PC-9 (cell line): Measurements from ENCODE around the gene COL21A1.
"Not testable (repeated sequence)": the region's sequence is repeated elsewhere in the genome, so short reads cannot be mapped to it uniquely, and the experiment has no call there.

Source experiments
- EZH2 ChIP-seq: fragments of 200-600 bp; sonication (generic); IDR thresholded peaks from 2 replicates; pipeline ENCODE4 v1.8.0; 2017; ENCODE audit warnings: antibody characterized with exemption, low read depth
- TF ChIP-seq, protein P1 (sequence below): fragments of 200-600 bp; sonication (generic); conservative IDR thresholded peaks from 2 replicates; pipeline ENCODE4 v1.6.1; 2017; ENCODE audit warnings: mixed run types, antibody characterized with exemption, mild to moderate bottlenecking, moderate library complexity

DNA sequence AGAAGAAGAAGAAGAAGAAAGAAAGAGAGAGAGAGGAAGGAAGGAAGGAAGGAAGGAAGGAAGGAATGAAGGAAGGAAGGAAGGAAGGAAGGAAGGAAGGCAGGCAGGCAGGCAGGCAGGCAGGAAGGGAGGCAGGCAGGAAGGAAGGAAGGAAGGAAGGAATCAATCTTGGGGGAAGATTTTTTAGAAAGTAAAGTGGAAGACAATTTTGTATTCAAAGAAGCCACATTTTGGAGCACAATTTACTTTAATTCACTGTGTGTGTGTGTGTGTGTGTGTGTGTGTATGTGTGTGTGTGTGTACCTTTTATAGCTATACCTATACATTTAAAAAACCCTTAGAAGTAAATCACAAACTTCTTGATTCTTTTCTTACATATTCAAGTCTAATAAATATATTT lies 13.2 kb upstream of the COL21A1 start:
- TF ChIP-seq, protein P1, sequence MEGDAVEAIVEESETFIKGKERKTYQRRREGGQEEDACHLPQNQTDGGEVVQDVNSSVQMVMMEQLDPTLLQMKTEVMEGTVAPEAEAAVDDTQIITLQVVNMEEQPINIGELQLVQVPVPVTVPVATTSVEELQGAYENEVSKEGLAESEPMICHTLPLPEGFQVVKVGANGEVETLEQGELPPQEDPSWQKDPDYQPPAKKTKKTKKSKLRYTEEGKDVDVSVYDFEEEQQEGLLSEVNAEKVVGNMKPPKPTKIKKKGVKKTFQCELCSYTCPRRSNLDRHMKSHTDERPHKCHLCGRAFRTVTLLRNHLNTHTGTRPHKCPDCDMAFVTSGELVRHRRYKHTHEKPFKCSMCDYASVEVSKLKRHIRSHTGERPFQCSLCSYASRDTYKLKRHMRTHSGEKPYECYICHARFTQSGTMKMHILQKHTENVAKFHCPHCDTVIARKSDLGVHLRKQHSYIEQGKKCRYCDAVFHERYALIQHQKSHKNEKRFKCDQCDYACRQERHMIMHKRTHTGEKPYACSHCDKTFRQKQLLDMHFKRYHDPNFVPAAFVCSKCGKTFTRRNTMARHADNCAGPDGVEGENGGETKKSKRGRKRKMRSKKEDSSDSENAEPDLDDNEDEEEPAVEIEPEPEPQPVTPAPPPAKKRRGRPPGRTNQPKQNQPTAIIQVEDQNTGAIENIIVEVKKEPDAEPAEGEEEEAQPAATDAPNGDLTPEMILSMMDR, result not testable (repeated sequence)
- not testable (repeated sequence) for TF ChIP-seq EZH2
